K562 (cell line): ENCODE data around the gene AGXT. TPM values are rescaled to one million over a fixed set of nuclear protein-coding genes. Genes with fewer than 3 reads are reported as not detected.

Experiments used
- ATAC-seq: fragments of 200-7000 bp; cut with Tn5 transposase; 3 replicates; pipeline ENCODE4 v1.9.1; 2020; ENCODE audit warnings: moderate library complexity
- BruUV-seq: library from RNA; stranded (reverse); fragments of 400-500 nt; replicated peaks from 2 replicates; lab custom pipeline; 2021; lab: Mats Ljungman, UMichigan
- CTCF ChIA-PET: fragments of 300-600 bp; formaldehyde crosslinking; extraction: SDS; loops from one replicate; lab custom pipeline; 2021; ENCODE audit warnings: low intra/inter-chr PET ratio; lab: Yijun Ruan, JAX
- POLR2A ChIA-PET: fragments of 300-600, 350-650 bp; sonication (Branson Sonifier 250); formaldehyde crosslinking; extraction: SDS; loops from one replicate; lab custom pipeline; 2021; ENCODE audit warnings: antibody characterized with exemption, inconsistent platforms; lab: Yijun Ruan, JAX
- DNase-seq, 4 experiments: peaks; one replicate each; pipeline versions ENCODE4 v3.0.0 to v3.0.0-alpha.2; 2011 to 2018; ENCODE audit warnings: low spot score in 3 of 4, mixed read lengths in 3 of 4; ENCODE audit errors: extremely low read depth in 1 of 4
- FAIRE-seq: peaks from 2 replicates; lab custom pipeline; 2011; peaks lifted over from hg19 to GRCh38; lab: Jason Lieb, UNC
- H2AFZ ChIP-seq: 2 replicates; pipeline ENCODE4 v1.6.0; 2011; ENCODE audit warnings: low read depth, low read length, control low read depth, inconsistent platforms
- H3K27ac ChIP-seq: fragments of 200-600 bp; 3 replicates; pipeline ENCODE4 v1.8.0; 2011; ENCODE audit warnings: low read depth, mild to moderate bottlenecking, control low read depth, inconsistent platforms, low read length, moderate library complexity, mixed read lengths; ENCODE audit errors: extremely low read depth
- H3K27me3 ChIP-seq, 2 experiments: fragments of 300-600 bp in 1 of 2; 2 replicates in 1 of 2; 3 replicates in 1 of 2; pipeline versions ENCODE4 v1.6.0 to v1.8.0; 2011; ENCODE audit warnings: inconsistent platforms in 2 of 2, low read length in 2 of 2, mild to moderate bottlenecking in 1 of 2, mixed read lengths in 1 of 2, moderate library complexity in 1 of 2; ENCODE audit not compliant: control insufficient read depth in 2 of 2, insufficient read depth in 2 of 2
- H3K36me3 ChIP-seq: fragments of 300-600 bp; 3 replicates; pipeline ENCODE4 v1.8.0; 2011; ENCODE audit warnings: mild to moderate bottlenecking, low read length, inconsistent platforms; ENCODE audit not compliant: control insufficient read depth, insufficient read depth
- H3K4me1 ChIP-seq, 2 experiments: fragments of 200-600 bp in 1 of 2; replicated peaks in 1 of 2; 2 replicates in 1 of 2; 3 replicates in 1 of 2; pipeline versions ENCODE4 v1.5.1 to v1.8.0; 2011; ENCODE audit warnings: inconsistent platforms in 2 of 2, low read length in 2 of 2, mild to moderate bottlenecking in 1 of 2, mixed read lengths in 1 of 2, moderate library complexity in 1 of 2; ENCODE audit not compliant: control insufficient read depth in 2 of 2, insufficient read depth in 2 of 2
- H3K4me2 ChIP-seq: 2 replicates; pipeline ENCODE4 v1.6.1; 2011; ENCODE audit warnings: low read length, control low read depth, inconsistent platforms, mixed read lengths; ENCODE audit not compliant: insufficient read depth
- H3K4me3 ChIP-seq: fragments of 200-600 bp; sonication (generic), shearing (Covaris generic); 2 replicates; pipeline ENCODE4 v1.5.1; 2016; ENCODE audit warnings: control low read depth, inconsistent platforms
- H3K79me2 ChIP-seq: fragments of 200-600 bp; 3 replicates; pipeline ENCODE4 v1.8.0; 2011; ENCODE audit warnings: low read length, inconsistent platforms; ENCODE audit not compliant: control insufficient read depth, insufficient read depth
- H3K9ac ChIP-seq, 2 experiments: 2 replicates each; pipeline versions ENCODE4 v1.6.0 to v1.6.1; 2011; ENCODE audit warnings: low read depth in 2 of 2, low read length in 2 of 2, control low read depth in 1 of 2, inconsistent platforms in 1 of 2, mild to moderate bottlenecking in 1 of 2, mixed read lengths in 1 of 2; ENCODE audit not compliant: insufficient read depth in 1 of 2
- H3K9me1 ChIP-seq: one replicate; pipeline ENCODE4 v1.6.0; 2011; ENCODE audit warnings: inconsistent platforms, mild to moderate bottlenecking, low read length, moderate library complexity; ENCODE audit not compliant: control insufficient read depth, insufficient read depth
- H3K9me3 ChIP-seq: replicated peaks from 2 replicates; pipeline ENCODE4 v1.5.1; 2011; ENCODE audit warnings: low read depth, low read length, inconsistent platforms; ENCODE audit not compliant: control insufficient read depth, insufficient read depth
- H4K20me1 ChIP-seq: replicated peaks from 2 replicates; pipeline ENCODE4 v1.6.1; 2011; ENCODE audit warnings: low read length, inconsistent platforms, mixed read lengths; ENCODE audit not compliant: control insufficient read depth, insufficient read depth
- ATF6 ChIP-seq: sonication (generic); formaldehyde crosslinking; IDR thresholded peaks from 2 replicates; pipeline ENCODE4 v1.4.0; 2020; ENCODE audit warnings: mild to moderate bottlenecking, missing genetic modification reagents
- FOXK2 ChIP-seq, 2 experiments: fragments of 450-650 bp; IDR thresholded peaks in 1 of 2; conservative IDR thresholded peaks in 1 of 2; 2 replicates each; pipeline ENCODE4 v1.6.1; 2016; ENCODE audit warnings: low read depth in 2 of 2, mild to moderate bottlenecking in 1 of 2
- GATAD2A ChIP-seq: fragments of 450-650 bp; IDR thresholded peaks from 2 replicates; pipeline ENCODE4 v1.6.1; 2017
- GMEB1 ChIP-seq: fragments of 250-450 bp; sonication (Bioruptor Pico); IDR thresholded peaks from 2 replicates; pipeline ENCODE4 v1.4.0; 2020; ENCODE audit warnings: mild to moderate bottlenecking
- NFXL1 ChIP-seq: fragments of 450-650 bp; formaldehyde crosslinking; IDR thresholded peaks from 2 replicates; pipeline ENCODE4 v1.4.0; 2021; ENCODE audit warnings: mild to moderate bottlenecking
- SP1 ChIP-seq: sonication (generic); formaldehyde crosslinking; IDR thresholded peaks from 2 replicates; pipeline ENCODE4 v1.8.1; 2022; ENCODE audit warnings: mild to moderate bottlenecking, missing genetic modification reagents
- TBP ChIP-seq: optimal IDR thresholded peaks from 2 replicates; pipeline ENCODE3; 2011; ENCODE audit warnings: low read depth, low read length, improper control_type of control experiment
- ZNF511 ChIP-seq: sonication (generic); formaldehyde crosslinking; IDR thresholded peaks from 2 replicates; pipeline ENCODE4 v1.8.0; 2022; ENCODE audit warnings: mild to moderate bottlenecking, missing genetic modification reagents
- ZNF668 ChIP-seq: fragments of 250-450 bp; sonication (Bioruptor Pico); IDR thresholded peaks from 2 replicates; pipeline ENCODE4 v1.8.0; 2022; ENCODE audit warnings: mild to moderate bottlenecking, inconsistent platforms
- WGBS: fragments of 100-300 bp; shearing (Covaris generic); methylation state at CpG from one replicate; pipeline ENCODE4 v1.1.6; 2016; ENCODE audit warnings: low coverage, mixed read lengths; ENCODE audit not compliant: insufficient coverage; ENCODE audit errors: missing lambda C conversion rate; 5-methylcytosine and 5-hydroxymethylcytosine counted together
- in situ Hi-C: fragments of 300-500 bp; cut with MboI; formaldehyde crosslinking; loops from 4 replicates; pipeline ENCODE4 v1.15.0; 2018; ENCODE audit warnings: inconsistent platforms, mixed read lengths
- intact Hi-C: fragments of 100-400 bp; cut with micrococcal nuclease; formaldehyde crosslinking; loops from 2 replicates; pipeline ENCODE4 v1.14.2; 2022
- polyA plus RNA-seq, 8 experiments: library from polyadenylated mRNA; depleted of rRNA in 4 of 8; stranded (reverse) in 5 of 8; unstranded in 3 of 8; fragments of >200 nt; fragmentation: Nextera tagmentation in 2 of 8; fragmentation: Illumina TruSeq in 1 of 8; extraction: Ambion mirVana in 2 of 8; extraction: Trizol in 1 of 8; gene quantifications; 2 replicates each; pipeline versions ENCODE4 v1.2.1 to v1.2.3, GENCODE V29; 2011 to 2014; ENCODE audit warnings: inconsistent platforms in 1 of 8, missing spikeins in 1 of 8
- total RNA-seq, 7 experiments: library from RNA; depleted of rRNA in 6 of 7; stranded (reverse); fragments of >200 nt in 6 of 7; fragmentation: Illumina TruSeq in 2 of 7; extraction: Trizol in 2 of 7; gene quantifications; 2 replicates each; pipeline versions ENCODE4 v1.2.1 to v1.2.3, GENCODE V29; 2011 to 2021; ENCODE audit warnings: low replicate concordance in 1 of 7
- TF ChIP-seq, protein P1 (sequence below): fragments of 200-800 bp; sonication (Bioruptor generic); IDR thresholded peaks from 2 replicates; pipeline ENCODE4 v1.6.1; 2016; ENCODE audit warnings: missing genetic modification characterization, missing compliant biosample characterization

Gene AGXT
- total and polyA plus RNA-seq, 9 of the 15 experiments (the other 6 are each of a cell fraction or from before 2014, with no cell fraction given): 0.18 TPM; not detected in 8

- no peak for TF ChIP-seq TBP
- TF ChIP-seq, all 486 proteins: peak for 0
These were observed 4.1 kb upstream of the AGXT start (continued) for GRCh38 chr2:240864475-240864874.

- H3K79me2 ChIP-seq: no peaks in the 10 kb centered on the region
- DNase-seq (no peak), ATAC-seq (no peak), FAIRE-seq (no peak)
- POLR2A ChIA-PET: no interaction called here
- H2AFZ ChIP-seq: no peak overlapping the region
- peaks cover 0 to 5% of the 10 kb centered on the region in 2 experiments; a peak in 2 of 5 replicates for H3K27me3 ChIP-seq
- no peaks in the 10 kb centered on the region for H3K4me1 ChIP-seq
- H3K36me3 ChIP-seq: no peaks in the 10 kb centered on the region
- no peak overlapping the region for H3K4me2 ChIP-seq
- WGBS: 0% methylated on average over 5 of the region's 5 CpGs
- intact Hi-C loops: no loop called here
- H3K27ac ChIP-seq: no peak overlapping the region
- H4K20me1 ChIP-seq: no peaks in the 10 kb centered on the region
- no peaks in the 10 kb centered on the region for H3K9me1 ChIP-seq
- CTCF ChIA-PET: no interaction called here
- no TSS peak for BruUV-seq
- no peak overlapping the region for H3K9ac ChIP-seq
- H3K9me3 ChIP-seq: no peaks in the 10 kb centered on the region
- no peak overlapping the region for H3K4me3 ChIP-seq
- no peak for TF ChIP-seq ZNF511 (CRISPR knock-in tag)
- TF ChIP-seq, protein P1, sequence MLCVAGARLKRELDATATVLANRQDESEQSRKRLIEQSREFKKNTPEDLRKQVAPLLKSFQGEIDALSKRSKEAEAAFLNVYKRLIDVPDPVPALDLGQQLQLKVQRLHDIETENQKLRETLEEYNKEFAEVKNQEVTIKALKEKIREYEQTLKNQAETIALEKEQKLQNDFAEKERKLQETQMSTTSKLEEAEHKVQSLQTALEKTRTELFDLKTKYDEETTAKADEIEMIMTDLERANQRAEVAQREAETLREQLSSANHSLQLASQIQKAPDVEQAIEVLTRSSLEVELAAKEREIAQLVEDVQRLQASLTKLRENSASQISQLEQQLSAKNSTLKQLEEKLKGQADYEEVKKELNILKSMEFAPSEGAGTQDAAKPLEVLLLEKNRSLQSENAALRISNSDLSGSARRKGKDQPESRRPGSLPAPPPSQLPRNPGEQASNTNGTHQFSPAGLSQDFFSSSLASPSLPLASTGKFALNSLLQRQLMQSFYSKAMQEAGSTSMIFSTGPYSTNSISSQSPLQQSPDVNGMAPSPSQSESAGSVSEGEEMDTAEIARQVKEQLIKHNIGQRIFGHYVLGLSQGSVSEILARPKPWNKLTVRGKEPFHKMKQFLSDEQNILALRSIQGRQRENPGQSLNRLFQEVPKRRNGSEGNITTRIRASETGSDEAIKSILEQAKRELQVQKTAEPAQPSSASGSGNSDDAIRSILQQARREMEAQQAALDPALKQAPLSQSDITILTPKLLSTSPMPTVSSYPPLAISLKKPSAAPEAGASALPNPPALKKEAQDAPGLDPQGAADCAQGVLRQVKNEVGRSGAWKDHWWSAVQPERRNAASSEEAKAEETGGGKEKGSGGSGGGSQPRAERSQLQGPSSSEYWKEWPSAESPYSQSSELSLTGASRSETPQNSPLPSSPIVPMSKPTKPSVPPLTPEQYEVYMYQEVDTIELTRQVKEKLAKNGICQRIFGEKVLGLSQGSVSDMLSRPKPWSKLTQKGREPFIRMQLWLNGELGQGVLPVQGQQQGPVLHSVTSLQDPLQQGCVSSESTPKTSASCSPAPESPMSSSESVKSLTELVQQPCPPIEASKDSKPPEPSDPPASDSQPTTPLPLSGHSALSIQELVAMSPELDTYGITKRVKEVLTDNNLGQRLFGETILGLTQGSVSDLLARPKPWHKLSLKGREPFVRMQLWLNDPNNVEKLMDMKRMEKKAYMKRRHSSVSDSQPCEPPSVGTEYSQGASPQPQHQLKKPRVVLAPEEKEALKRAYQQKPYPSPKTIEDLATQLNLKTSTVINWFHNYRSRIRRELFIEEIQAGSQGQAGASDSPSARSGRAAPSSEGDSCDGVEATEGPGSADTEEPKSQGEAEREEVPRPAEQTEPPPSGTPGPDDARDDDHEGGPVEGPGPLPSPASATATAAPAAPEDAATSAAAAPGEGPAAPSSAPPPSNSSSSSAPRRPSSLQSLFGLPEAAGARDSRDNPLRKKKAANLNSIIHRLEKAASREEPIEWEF (CRISPR knock-in tag): no peak
- no peak for TF ChIP-seq GATAD2A
- no peak for TF ChIP-seq FOXK2 (conservative IDR thresholded peaks at IDR 0.05 in 1 of 2, IDR thresholded peaks at IDR 0.05 in 1 of 2; ENCODE audit: low read depth in 2 of 2)
- no peak for TF ChIP-seq ZNF668 (CRISPR knock-in tag)
- TF ChIP-seq NFXL1 (CRISPR knock-in tag): no peak
- TF ChIP-seq GMEB1: no peak
- TF ChIP-seq ATF6 (CRISPR knock-in tag): no peak
- no peak for TF ChIP-seq SP1 (CRISPR knock-in tag)
- in situ Hi-C loops: no loop called here
These were observed 3.2 kb upstream of the AGXT start for GRCh38 chr2:240865391-240865790.
